ENCODE results near the gene B3GLCT. TPM values are rescaled to one million over a fixed set of nuclear protein-coding genes. Genes with fewer than 3 reads are reported as not detected.

B3GLCT gene
- polyA plus RNA-seq, 1 donor from 2014 or later, result 8.2 TPM

GRCh38 chr13:31167490-31167889 lies 32.3 kb upstream of the B3GLCT start:
- Histone ChIP-seq H3K4me3 (ENCODE audit: low read length) (no peak overlapping the region), H2AFZ (ENCODE audit: low read depth, low read length) (no peak overlapping the region), H3K79me2 (replicated peaks; ENCODE audit: insufficient read depth, low read length) (peaks cover 7% of the 10 kb centered on the region), H3K4me2 (ENCODE audit: low read length) (no peak overlapping the region), H3K9me3 (ENCODE audit: low read length) (no peaks in the 10 kb centered on the region), H3F3A (ENCODE audit: insufficient read depth, low read length, poor library complexity, severe bottlenecking) (no peaks in the 10 kb centered on the region), H3K27ac (ENCODE audit: low read length) (no peak overlapping the region), H3K9ac (ENCODE audit: low read length) (no peak overlapping the region), H4K20me1 (ENCODE audit: insufficient read depth) (no peaks in the 10 kb centered on the region), H3K36me3 (ENCODE audit: insufficient read depth, low read length) (no peaks in the 10 kb centered on the region), H3K9me2 (ENCODE audit: insufficient read depth, low read length) (no peaks in the 10 kb centered on the region), H3K27me3 (ENCODE audit: insufficient read depth, low read depth, low read length) (no peaks in the 10 kb centered on the region)
- TF ChIP-seq REST (IDR thresholded peaks at IDR 0.05; ENCODE audit: borderline replicate concordance) (no peak), TAF1 (IDR thresholded peaks at IDR 0.05; ENCODE audit: low read depth) (no peak), SMC3 (conservative IDR thresholded peaks at IDR 0.05; ENCODE audit: poor library complexity) (no peak), EP300 (conservative IDR thresholded peaks at IDR 0.05; ENCODE audit: poor library complexity, severe bottlenecking) (no peak), EZH2 (IDR thresholded peaks at IDR 0.05; ENCODE audit: borderline replicate concordance, insufficient read depth, low read length, poor library complexity, severe bottlenecking) (no peak), CTCF (IDR thresholded peaks at IDR 0.05; ENCODE audit: poor library complexity, severe bottlenecking) (no peak), POLR2AphosphoS5 (IDR thresholded peaks at IDR 0.05) (no peak), MXI1 (conservative IDR thresholded peaks at IDR 0.05; ENCODE audit: poor library complexity, severe bottlenecking) (no peak), RAD21 (conservative IDR thresholded peaks at IDR 0.05) (no peak)

GRCh38 chr13:31168166-31168565 lies 31.6 kb upstream of the B3GLCT start:
- no peaks in the 10 kb centered on the region for H3K36me3 ChIP-seq (ENCODE audit: insufficient read depth, low read length)
- H3K9me2 ChIP-seq (ENCODE audit: insufficient read depth, low read length), result no peaks in the 10 kb centered on the region
- H3K9ac ChIP-seq (ENCODE audit: low read length), result no peak overlapping the region
- H3K9me3 ChIP-seq (ENCODE audit: low read length), result no peaks in the 10 kb centered on the region
- no peak overlapping the region for H3K4me2 ChIP-seq (ENCODE audit: low read length)
- H4K20me1 ChIP-seq (ENCODE audit: insufficient read depth), result no peaks in the 10 kb centered on the region
- no peaks in the 10 kb centered on the region for H3K27me3 ChIP-seq (ENCODE audit: insufficient read depth, low read depth, low read length)
- no peak overlapping the region for H2AFZ ChIP-seq (ENCODE audit: low read depth, low read length)
- no peak overlapping the region for H3K4me3 ChIP-seq (ENCODE audit: low read length)
- H3K27ac ChIP-seq (ENCODE audit: low read length), result no peak overlapping the region
- no peaks in the 10 kb centered on the region for H3F3A ChIP-seq (ENCODE audit: insufficient read depth, low read length, poor library complexity, severe bottlenecking)
- peaks cover 6% of the 10 kb centered on the region for H3K79me2 ChIP-seq (replicated peaks; ENCODE audit: insufficient read depth, low read length)
- TF ChIP-seq EP300 (conservative IDR thresholded peaks at IDR 0.05; ENCODE audit: poor library complexity, severe bottlenecking) (no peak), REST (IDR thresholded peaks at IDR 0.05; ENCODE audit: borderline replicate concordance) (no peak), TAF1 (IDR thresholded peaks at IDR 0.05; ENCODE audit: low read depth) (no peak), RAD21 (conservative IDR thresholded peaks at IDR 0.05) (no peak), MXI1 (conservative IDR thresholded peaks at IDR 0.05; ENCODE audit: poor library complexity, severe bottlenecking) (no peak), SMC3 (conservative IDR thresholded peaks at IDR 0.05; ENCODE audit: poor library complexity) (no peak), POLR2AphosphoS5 (IDR thresholded peaks at IDR 0.05) (no peak), CTCF (IDR thresholded peaks at IDR 0.05; ENCODE audit: poor library complexity, severe bottlenecking) (no peak), EZH2 (IDR thresholded peaks at IDR 0.05; ENCODE audit: borderline replicate concordance, insufficient read depth, low read length, poor library complexity, severe bottlenecking) (no peak)
